Measurements from ENCODE around the gene PGA5. TPM values are rescaled to one million over a fixed set of nuclear protein-coding genes. Genes with fewer than 3 reads are reported as not detected.

The PGA5 gene
- total and polyA plus RNA-seq, 9 of the 15 experiments (the other 6 are each of a cell fraction or from before 2014, with no cell fraction given), result not detected

DNA sequence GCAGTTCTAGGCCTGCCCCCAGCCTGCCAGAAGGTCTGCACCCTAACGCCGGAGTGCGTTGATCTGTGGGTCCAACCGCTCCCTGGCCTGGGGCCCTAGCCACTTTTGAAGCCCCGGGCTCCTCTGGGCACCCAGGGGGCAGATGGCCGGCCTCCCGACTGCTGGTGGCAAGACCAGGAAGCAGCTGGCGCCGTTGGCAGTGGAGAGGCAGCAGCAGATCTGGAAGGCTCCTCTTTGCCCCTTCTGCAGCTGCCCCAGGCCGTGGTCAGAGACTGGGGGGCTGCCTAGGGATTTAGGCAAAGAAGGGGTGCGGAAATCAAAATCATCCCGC, 54.6 kb downstream of the PGA5 start:
- Histone ChIP-seq H3K9ac (ENCODE audit: insufficient read depth in 1 of 2, low read depth in 2 of 2, low read length in 2 of 2) (peak overlapping the region in 1 of 2 experiments; percentile 15; a peak in 1 of 4 replicates), H3K9me1 (ENCODE audit: control insufficient read depth, insufficient read depth, low read length) (no peaks in the 10 kb centered on the region), H3K4me2 (ENCODE audit: insufficient read depth, low read length) (no peak overlapping the region), H4K20me1 (replicated peaks; ENCODE audit: control insufficient read depth, insufficient read depth, low read length) (no peaks in the 10 kb centered on the region), H3K27ac (ENCODE audit: extremely low read depth, low read depth, low read length) (no peak overlapping the region), H3K4me3 (no peak overlapping the region), H3K27me3 (ENCODE audit: control insufficient read depth in 2 of 2, insufficient read depth in 2 of 2, low read length in 2 of 2) (no peaks in the 10 kb centered on the region), H3K36me3 (ENCODE audit: control insufficient read depth, insufficient read depth, low read length) (peaks cover 38% of the 10 kb centered on the region), H3K79me2 (ENCODE audit: control insufficient read depth, insufficient read depth, low read length) (no peaks in the 10 kb centered on the region), H3K9me3 (replicated peaks; ENCODE audit: control insufficient read depth, insufficient read depth, low read depth, low read length) (0 out of 2 replicates have a peak, but pooled peaks cover 1% of the 10 kb centered on the region), H3K4me1 (replicated peaks in 1 of 2; ENCODE audit: control insufficient read depth in 2 of 2, insufficient read depth in 2 of 2, low read length in 2 of 2) (peaks cover 4 to 36% of the 10 kb centered on the region in 2 experiments; a peak in 4 of 5 replicates), H2AFZ (ENCODE audit: low read depth, low read length) (no peak overlapping the region)
- no peak for ATAC-seq
- no peak for DNase-seq (ENCODE audit: extremely low read depth in 1 of 4, low spot score in 3 of 4)
- ChIA-PET POLR2A (no interaction called here), CTCF (ENCODE audit: low intra/inter-chr PET ratio) (no interaction called here)
- in situ Hi-C loops (cut with MboI), result no loop called here
- BruUV-seq (replicated peaks), result no TSS peak
- TF ChIP-seq POLR2G (IDR thresholded peaks at IDR 0.05; ENCODE audit: low read depth, low read length), result 0 out of 2 replicates have a peak, but pooled peaks have one; percentile 25
- TF ChIP-seq SLC30A9 (CRISPR knock-in tag; IDR thresholded peaks at IDR 0.05), result no peak
- WGBS (ENCODE audit: insufficient coverage, low coverage, missing lambda C conversion rate), result 92% methylated on average over 12 of the region's 12 CpGs
- intact Hi-C loops (cut with micrococcal nuclease), result no loop called here
- FAIRE-seq, result no peak

DNA sequence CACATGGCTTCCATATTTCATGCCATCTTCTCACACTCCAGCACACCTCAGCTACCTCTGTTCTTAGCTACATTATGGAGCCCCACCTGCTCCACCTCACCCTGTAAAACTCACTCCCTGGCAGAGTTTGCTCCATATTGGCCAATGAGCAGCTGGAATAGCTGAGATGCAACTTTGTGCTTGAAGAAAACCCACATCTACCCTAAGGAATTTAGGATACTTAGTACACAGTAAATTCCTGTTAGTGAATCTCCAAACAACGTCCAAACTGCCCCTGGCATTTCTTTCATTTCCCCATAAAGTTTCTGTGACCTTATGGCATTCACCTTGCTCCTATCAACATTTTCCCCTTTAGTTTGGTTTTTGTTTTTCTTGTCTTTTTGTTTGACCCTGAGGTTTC, 56.4 kb downstream of the PGA5 start:
- ChIA-PET CTCF (ENCODE audit: low intra/inter-chr PET ratio) (no interaction called here), POLR2A (interaction anchor here (0.6 to 4.0 kb wide), 6 partner anchors 12 to 96 kb away, joined by 3 to 25 read pairs (median 4); partner anchors contain the start of genes TMEM138 and TMEM216)
- no peak overlapping the region for H3K4me3 ChIP-seq
- no peak overlapping the region for H2AFZ ChIP-seq (ENCODE audit: low read depth, low read length)
- no peak overlapping the region for H3K9ac ChIP-seq (ENCODE audit: insufficient read depth in 1 of 2, low read depth in 2 of 2, low read length in 2 of 2)
- H3K79me2 ChIP-seq (ENCODE audit: control insufficient read depth, insufficient read depth, low read length), result no peaks in the 10 kb centered on the region
- no peaks in the 10 kb centered on the region for H4K20me1 ChIP-seq (replicated peaks; ENCODE audit: control insufficient read depth, insufficient read depth, low read length)
- in situ Hi-C loops (cut with MboI) (no loop called here), intact Hi-C loops (cut with micrococcal nuclease) (no loop called here)
- no peaks in the 10 kb centered on the region for H3K27me3 ChIP-seq (ENCODE audit: control insufficient read depth in 2 of 2, insufficient read depth in 2 of 2, low read length in 2 of 2)
- 0 out of 2 replicates have a peak, but pooled peaks cover 1% of the 10 kb centered on the region for H3K9me3 ChIP-seq (replicated peaks; ENCODE audit: control insufficient read depth, insufficient read depth, low read depth, low read length)
- DNase-seq (ENCODE audit: extremely low read depth in 1 of 4, low spot score in 3 of 4) (no peak), FAIRE-seq (no peak), ATAC-seq (no peak)
- no TSS peak for BruUV-seq (replicated peaks)
- no peak for TF ChIP-seq GTF2F1 (IDR thresholded peaks at IDR 0.05; ENCODE audit: low read depth, low read length)
- peak; percentile 43 for TF ChIP-seq POLR2A (conservative IDR thresholded peaks at IDR 0.05)
- peaks cover 0 to 25% of the 10 kb centered on the region in 2 experiments; a peak in 3 of 5 replicates for H3K4me1 ChIP-seq (replicated peaks in 1 of 2; ENCODE audit: control insufficient read depth in 2 of 2, insufficient read depth in 2 of 2, low read length in 2 of 2)
- no peak overlapping the region for H3K4me2 ChIP-seq (ENCODE audit: insufficient read depth, low read length)
- no peaks in the 10 kb centered on the region for H3K9me1 ChIP-seq (ENCODE audit: control insufficient read depth, insufficient read depth, low read length)
- H3K27ac ChIP-seq (ENCODE audit: extremely low read depth, low read depth, low read length), result no peak overlapping the region
- WGBS (ENCODE audit: insufficient coverage, low coverage, missing lambda C conversion rate), result 42% methylated on average over 1 of the region's 1 CpG
- peaks cover 55% of the 10 kb centered on the region for H3K36me3 ChIP-seq (ENCODE audit: control insufficient read depth, insufficient read depth, low read length)

Data from K562 (cell line).